B cell (primary cell): ENCODE measurements around the gene CD226. TPM values are rescaled to one million over a fixed set of nuclear protein-coding genes. Genes with fewer than 3 reads are reported as not detected.

Experiments used
- ATAC-seq: fragments of 200-7000 bp; cut with Tn5 transposase; one replicate; pipeline ENCODE4 v1.10.0; 2021; ENCODE audit warnings: low read depth, mild to moderate bottlenecking, moderate number of reproducible peaks, moderate library complexity
- CTCF ChIA-PET: fragments of 350-600 bp; sonication (Branson Sonifier 250); formaldehyde crosslinking; loops from one replicate; lab custom pipeline; 2021; ENCODE audit warnings: antibody characterized with exemption, inconsistent platforms; lab: Charles Lee
- POLR2A ChIA-PET: fragments of 350-600 bp; sonication (Branson Sonifier 250); formaldehyde crosslinking; loops from one replicate; lab custom pipeline; 2021; ENCODE audit warnings: antibody characterized with exemption; lab: Charles Lee
- DNase-seq: peaks from one replicate; pipeline ENCODE4 v3.0.0; 2013
- H2AFZ ChIP-seq: 2 replicates; pipeline ENCODE4 v1.6.1; 2012; ENCODE audit warnings: mild to moderate bottlenecking, low read depth, low read length; ENCODE audit not compliant: insufficient read depth, poor library complexity, severe bottlenecking
- H3K27ac ChIP-seq, 2 donors: 1 replicate in 1 of 2; 2 replicates in 1 of 2; pipeline ENCODE4 v1.5.1; 2012 to 2013; ENCODE audit warnings: low read length in 2 of 2, mild to moderate bottlenecking in 2 of 2, moderate library complexity in 1 of 2
- H3K27me3 ChIP-seq, 4 experiments: fragments of 200-600 bp in 1 of 4; sonication (generic) in 1 of 4; replicated peaks in 1 of 4; 1 replicate in 2 of 4; 2 replicates in 2 of 4; pipeline versions ENCODE4 v1.6.1 to v1.7.0; 2013 to 2016; ENCODE audit warnings: low read length in 3 of 4, mild to moderate bottlenecking in 2 of 4, mixed read lengths in 1 of 4, moderate library complexity in 1 of 4; ENCODE audit not compliant: insufficient read depth in 4 of 4, control insufficient read depth in 3 of 4; ENCODE audit errors: control extremely low read depth in 1 of 4
- H3K36me3 ChIP-seq, 2 experiments: replicated peaks in 1 of 2; 1 replicate in 1 of 2; 2 replicates in 1 of 2; pipeline versions ENCODE4 v1.6.1 to v1.7.1; 2013; ENCODE audit warnings: low read length in 1 of 2; ENCODE audit not compliant: insufficient read depth in 2 of 2, control insufficient read depth in 1 of 2; ENCODE audit errors: control extremely low read depth in 1 of 2, extremely low read depth in 1 of 2
- H3K4me1 ChIP-seq, 2 donors: fragments of 200-600 bp in 1 of 2; sonication (generic) in 1 of 2; 1 replicate in 1 of 2; 2 replicates in 1 of 2; pipeline versions ENCODE4 v1.5.1 to v1.6.1; 2013 to 2017; ENCODE audit warnings: low read length in 2 of 2; ENCODE audit not compliant: control insufficient read depth in 2 of 2, insufficient read depth in 2 of 2
- H3K4me2 ChIP-seq: replicated peaks from 2 replicates; pipeline ENCODE3; 2012; ENCODE audit warnings: mild to moderate bottlenecking, low read depth, low read length; ENCODE audit not compliant: poor library complexity, severe bottlenecking
- H3K4me3 ChIP-seq, 5 experiments: fragments of 200-600 bp in 1 of 5; sonication (generic) in 1 of 5; 1 replicate in 3 of 5; 2 replicates in 2 of 5; pipeline versions ENCODE4 v1.5.1 to v1.7.0; 2011 to 2016; ENCODE audit warnings: low read length in 4 of 5, mild to moderate bottlenecking in 4 of 5, low read depth in 2 of 5, control low read depth in 1 of 5, moderate library complexity in 1 of 5; ENCODE audit not compliant: insufficient read depth in 1 of 5; ENCODE audit errors: control extremely low read depth in 1 of 5, extremely low read depth in 1 of 5
- H3K79me2 ChIP-seq: fragments of 200-600 bp; sonication (generic); one replicate; pipeline ENCODE4 v1.6.0; 2016; ENCODE audit warnings: low read length; ENCODE audit not compliant: control insufficient read depth, insufficient read depth
- H3K9ac ChIP-seq: fragments of 200-600 bp; sonication (generic); 2 replicates; pipeline ENCODE4 v1.6.1; 2017; ENCODE audit warnings: mild to moderate bottlenecking, low read length, moderate library complexity
- H3K9me3 ChIP-seq, 3 donors: one replicate each; pipeline versions ENCODE4 v1.6.1 to v1.7.1; 2013; ENCODE audit warnings: low read length in 2 of 3; ENCODE audit not compliant: control insufficient read depth in 2 of 3, insufficient read depth in 1 of 3; ENCODE audit errors: control extremely low read depth in 1 of 3
- H4K20me1 ChIP-seq: 2 replicates; pipeline ENCODE4 v1.6.0; 2012; ENCODE audit warnings: mild to moderate bottlenecking, low read length; ENCODE audit not compliant: insufficient read depth, control insufficient read depth, poor library complexity, severe bottlenecking
- H3K27ac Mint-ChIP-seq: one replicate; pipeline ENCODE4 v1.8.0; 2021; ENCODE audit warnings: mixed read lengths
- H3K27me3 Mint-ChIP-seq: one replicate; pipeline ENCODE4 v1.8.0; 2021; ENCODE audit warnings: mixed read lengths
- H3K4me1 Mint-ChIP-seq: one replicate; pipeline ENCODE4 v1.8.0; 2021; ENCODE audit warnings: mixed read lengths
- H3K4me3 Mint-ChIP-seq: one replicate; pipeline ENCODE4 v1.8.0; 2021; ENCODE audit warnings: mixed read lengths
- H3K9me3 Mint-ChIP-seq: one replicate; pipeline ENCODE4 v1.8.0; 2022; ENCODE audit warnings: mixed read lengths; ENCODE audit not compliant: insufficient read depth
- CTCF ChIP-seq: fragments of 200-600 bp; IDR thresholded peaks from one replicate; pipeline ENCODE4 v1.8.0; 2022; ENCODE audit warnings: antibody characterized with exemption, mild to moderate bottlenecking
- EZH2 ChIP-seq: IDR thresholded peaks from 2 replicates; pipeline ENCODE4 v1.6.1; 2012; ENCODE audit warnings: borderline replicate concordance, low read depth, mild to moderate bottlenecking, moderate library complexity, low read length; ENCODE audit not compliant: insufficient read depth, poor library complexity, severe bottlenecking
- WGBS: methylation state at CpG from one replicate; pipeline ENCODE4 v1.1.5; 2013; ENCODE audit warnings: missing lambda C conversion rate; ENCODE audit not compliant: insufficient coverage; 5-methylcytosine and 5-hydroxymethylcytosine counted together
- intact Hi-C: fragments of 100-400 bp; cut with micrococcal nuclease; formaldehyde crosslinking; loops from one replicate; pipeline ENCODE4 v1.10.0; 2022
- polyA plus RNA-seq: library from polyadenylated mRNA; depleted of rRNA; stranded (reverse); fragments of >200 nt; gene quantifications from 2 replicates; pipeline ENCODE4 v1.2.3, GENCODE V29; 2012
- total RNA-seq, 2 donors: library from RNA; stranded (reverse); fragments of 120-200 nt in 1 of 2; gene quantifications; 1 replicate in 1 of 2; 2 replicates in 1 of 2; pipeline versions ENCODE4 v1.2.3 to v1.2.4, GENCODE V29; 2013 to 2022

CD226 gene
- total and polyA plus RNA-seq, 2 donors (not counting 1 experiment from before 2014, with no cell fraction given) = 0.78 to 2.6 TPM

- no peak overlapping the region for H3K4me2 ChIP-seq
- 99% methylated on average over 9 of the region's 11 CpGs for WGBS
- H3K27me3 ChIP-seq = no peaks in the 10 kb centered on the region
- no peak overlapping the region for H3K27ac ChIP-seq
- H3K4me3 Mint-ChIP-seq = no peak overlapping the region
- POLR2A ChIA-PET = no interaction called here
- CTCF ChIA-PET = interaction anchor here (1.2 kb wide), 1 partner anchor 10 kb away, joined by 5 read pairs; no protein-coding TSS in a partner anchor
- no peak overlapping the region for H2AFZ ChIP-seq
- H3K9me3 ChIP-seq = peaks cover 0 to 4% (median 0%) of the 10 kb centered on the region in 3 donors
- H3K27ac Mint-ChIP-seq = no peak overlapping the region
- DNase-seq (no peak), ATAC-seq (no peak)
- intact Hi-C loops = no loop called here
- no peaks in the 10 kb centered on the region for H3K4me1 ChIP-seq
- H3K79me2 ChIP-seq = no peaks in the 10 kb centered on the region
- no peaks in the 10 kb centered on the region for H3K36me3 ChIP-seq
- H3K9me3 Mint-ChIP-seq = no peaks in the 10 kb centered on the region
- TF ChIP-seq EZH2 = no peak
- TF ChIP-seq CTCF = no peak
- no peak overlapping the region for H3K9ac ChIP-seq
- H3K27me3 Mint-ChIP-seq = peaks cover 4% of the 10 kb centered on the region
- H4K20me1 ChIP-seq = no peaks in the 10 kb centered on the region
- no peaks in the 10 kb centered on the region for H3K4me1 Mint-ChIP-seq
- no peak overlapping the region for H3K4me3 ChIP-seq
These were observed 107.7 kb downstream of the CD226 start for GRCh38 chr18:69840001-69840400.

GRCh38 chr18:69839497-69839896 is 108.2 kb downstream of the CD226 start:
- no peaks in the 10 kb centered on the region for H3K36me3 ChIP-seq
- WGBS = 99% methylated on average over 8 of the region's 11 CpGs
- CTCF ChIA-PET = no interaction called here
- H3K27ac Mint-ChIP-seq = no peak overlapping the region
- no peaks in the 10 kb centered on the region for H3K27me3 ChIP-seq
- intact Hi-C loops = no loop called here
- H3K4me1 ChIP-seq = no peaks in the 10 kb centered on the region
- H3K4me3 ChIP-seq = no peak overlapping the region
- H3K4me3 Mint-ChIP-seq = no peak overlapping the region
- no peak for DNase-seq
- H3K4me1 Mint-ChIP-seq = no peaks in the 10 kb centered on the region
- no peak overlapping the region for H3K9ac ChIP-seq
- H3K9me3 ChIP-seq = peaks cover 0 to 4% (median 0%) of the 10 kb centered on the region in 3 donors
- no peaks in the 10 kb centered on the region for H4K20me1 ChIP-seq
- no peak for ATAC-seq
- no peak overlapping the region for H2AFZ ChIP-seq
- H3K79me2 ChIP-seq = no peaks in the 10 kb centered on the region
- peaks cover 4% of the 10 kb centered on the region for H3K27me3 Mint-ChIP-seq
- no peak for TF ChIP-seq EZH2
- no peak for TF ChIP-seq CTCF
- H3K4me2 ChIP-seq = no peak overlapping the region
- no peaks in the 10 kb centered on the region for H3K9me3 Mint-ChIP-seq
- POLR2A ChIA-PET = no interaction called here
- H3K27ac ChIP-seq = no peak overlapping the region
